PC-3 (cell line): Measurements from ENCODE around the gene RPL29. TPM values are rescaled to one million over a fixed set of nuclear protein-coding genes. Genes with fewer than 3 reads are reported as not detected.

Experiments used
- ATAC-seq: fragments of 200-7000 bp; cut with Tn5 transposase; 2 replicates; pipeline ENCODE4 v1.9.1; 2020; ENCODE audit warnings: mild to moderate bottlenecking, moderate library complexity
- BruUV-seq: library from RNA; stranded (reverse); fragments of 400-500 nt; replicated peaks from 2 replicates; lab custom pipeline; 2021; lab: Mats Ljungman, UMichigan
- CTCF ChIA-PET: fragments of 300-600 bp; sonication (Branson Sonifier 250); formaldehyde crosslinking; loops from one replicate; lab custom pipeline; 2022; ENCODE audit warnings: antibody characterized with exemption; lab: Charles Lee
- POLR2A ChIA-PET: fragments of 300-600 bp; sonication (Branson Sonifier 250); formaldehyde crosslinking; loops from one replicate; lab custom pipeline; 2022; ENCODE audit warnings: antibody characterized with exemption; ENCODE audit not compliant: unreplicated experiment; lab: Charles Lee
- DNase-seq: peaks from one replicate; pipeline ENCODE4 v3.0.0-alpha.2; 2015
- H2AFZ ChIP-seq: fragments of 300-600 bp; sonication (generic); 2 replicates; pipeline ENCODE4 v1.6.0; 2016; ENCODE audit warnings: antibody characterized with exemption, low read length
- H3F3A ChIP-seq: fragments of 300-600 bp; sonication (generic); one replicate; pipeline ENCODE4 v1.6.0; 2017; ENCODE audit warnings: antibody characterized with exemption, low read length, control low read depth, mild to moderate bottlenecking; ENCODE audit not compliant: unreplicated experiment
- H3K27ac ChIP-seq: fragments of 300-600 bp; sonication (generic); 2 replicates; pipeline ENCODE4 v1.5.1; 2016; ENCODE audit warnings: mild to moderate bottlenecking, low read length
- H3K27me3 ChIP-seq: fragments of 300-600 bp; sonication (generic); 2 replicates; pipeline ENCODE4 v1.6.1; 2016; ENCODE audit warnings: low read length, mixed read lengths
- H3K36me3 ChIP-seq: fragments of 300-600 bp; sonication (generic); 2 replicates; pipeline ENCODE4 v1.6.1; 2016; ENCODE audit warnings: low read depth, mixed run types, low read length, mixed read lengths
- H3K4me1 ChIP-seq: fragments of 300-600 bp; sonication (generic); 2 replicates; pipeline ENCODE4 v1.5.1; 2016; ENCODE audit warnings: low read length; ENCODE audit not compliant: insufficient read depth
- H3K4me2 ChIP-seq: fragments of 300-600 bp; sonication (generic); 2 replicates; pipeline ENCODE4 v1.6.0; 2016; ENCODE audit warnings: low read length
- H3K4me3 ChIP-seq: fragments of 300-600 bp; sonication (generic); 2 replicates; pipeline ENCODE4 v1.5.1; 2016; ENCODE audit warnings: mild to moderate bottlenecking, low read length, mixed read lengths
- H3K79me2 ChIP-seq: fragments of 300-600 bp; sonication (generic); 2 replicates; pipeline ENCODE4 v1.6.1; 2017; ENCODE audit warnings: low read length, mixed read lengths
- H3K9ac ChIP-seq: fragments of 300-600 bp; sonication (generic); 2 replicates; pipeline ENCODE4 v1.6.0; 2016; ENCODE audit warnings: mild to moderate bottlenecking, low read length
- H3K9me2 ChIP-seq: fragments of 300-600 bp; sonication (generic); replicated peaks from 2 replicates; pipeline ENCODE4 v1.6.1; 2016; ENCODE audit warnings: mixed run types, low read length, mixed read lengths
- H3K9me3 ChIP-seq: fragments of 300-600 bp; sonication (generic); 2 replicates; pipeline ENCODE4 v1.6.1; 2016; ENCODE audit warnings: low read length, mixed read lengths
- H4K20me1 ChIP-seq: fragments of 300-600 bp; sonication (generic); 2 replicates; pipeline ENCODE4 v1.6.1; 2016; ENCODE audit warnings: low read length, mixed read lengths
- CTCF ChIP-seq: fragments of 300-600 bp; sonication (generic); conservative IDR thresholded peaks from 2 replicates; pipeline ENCODE4 v1.5.1; 2017; ENCODE audit warnings: antibody characterized with exemption, low read depth, mild to moderate bottlenecking, low read length
- EZH2 ChIP-seq: fragments of 300-600 bp; sonication (generic); IDR thresholded peaks from one replicate; pipeline ENCODE4 v1.6.1; 2017; ENCODE audit warnings: antibody characterized with exemption, mild to moderate bottlenecking, low read length; ENCODE audit not compliant: unreplicated experiment
- EZH2phosphoT487 ChIP-seq: fragments of 300-600 bp; sonication (generic); IDR thresholded peaks from 2 replicates; pipeline ENCODE4 v1.6.1; 2018; ENCODE audit warnings: mild to moderate bottlenecking, antibody characterized with exemption, low read length, borderline replicate concordance
- intact Hi-C: fragments of 100-400 bp; cut with micrococcal nuclease; formaldehyde crosslinking; loops from 2 replicates; pipeline ENCODE4 v1.9.0; 2023
- total RNA-seq: library from RNA; depleted of rRNA; stranded (reverse); fragments of >200 nt; gene quantifications from 2 replicates; pipeline ENCODE4 v1.2.3, GENCODE V29; 2014

RPL29 gene
- total RNA-seq, 1 experiment from 2014 or later: 1,807 TPM

- H2AFZ ChIP-seq: peak overlapping the region; percentile 69
Observed at GRCh38 chr3:51983578-51984268, 12.0 kb downstream of the RPL29 start.

GRCh38 chr3:51982838-51983577 lies 12.7 kb downstream of the RPL29 start, which contains the start of gene ACY1:
TSS of gene ACY1 (plus strand) at chr3:51983535. CDS start at chr3:51984065, 530 bp downstream.
- Histone ChIP-seq H3K4me1 (peaks cover 20% of the 10 kb centered on the region), H3K9me3 (no peaks in the 10 kb centered on the region), H3K36me3 (no peaks in the 10 kb centered on the region), H3K27ac (peak within 1 kb of the TSS; percentile 79), H3K9ac (peak within 1 kb of the TSS; percentile 89), H3K4me3 (peak within 1 kb of the TSS; percentile 64), H3F3A (no peaks in the 10 kb centered on the region), H3K4me2 (peak within 1 kb of the TSS; percentile 88), H2AFZ (peak within 1 kb of the TSS; percentile 69), H4K20me1 (no peaks in the 10 kb centered on the region), H3K79me2 (peaks cover 26% of the 10 kb centered on the region), H3K27me3 (no peaks in the 10 kb centered on the region), H3K9me2 (no peaks in the 10 kb centered on the region)
- intact Hi-C loops: loop anchor here (1.0 to 2.0 kb wide), 2 partner anchors 15 to 40 kb away; partner anchors contain the start of gene PARP3
- peak; percentile 27; the same call in 1 of the 2 replicates for TF ChIP-seq CTCF
- no peak for TF ChIP-seq EZH2
- ATAC-seq: peak; percentile 86
- POLR2A ChIA-PET: interaction anchor here (0.5 to 1.3 kb wide), 9 partner anchors 9 to 1815 kb away, joined by 3 to 10 read pairs (median 5); partner anchors contain the start of genes ABHD14B, RPL29 and RRP9
- BruUV-seq: no TSS peak
- CTCF ChIA-PET: interaction anchor here (0.5 to 1.9 kb wide), 6 partner anchors 9 to 1646 kb away, joined by 3 to 13 read pairs (median 4); partner anchors contain the start of genes ABHD14B, PCBP4 and RRP9
- DNase-seq: peak; percentile 93

More at GRCh38 chr3:51983578-51984268, 12.0 kb downstream of the RPL29 start:
- ChIA-PET POLR2A (interaction anchor here (0.7 to 1.3 kb wide), 6 partner anchors 9 to 69 kb away, joined by 3 to 10 read pairs (median 4); partner anchors contain the start of genes ABHD14B, RPL29 and RRP9), CTCF (interaction anchor here (0.5 to 1.9 kb wide), 4 partner anchors 10 to 42 kb away, joined by 3 to 13 read pairs (median 7); partner anchors contain the start of genes ABHD14B, PCBP4 and RRP9)
- DNase-seq: no peak
- Histone ChIP-seq H3K27me3 (no peaks in the 10 kb centered on the region), H3K9me2 (no peaks in the 10 kb centered on the region), H3K36me3 (no peaks in the 10 kb centered on the region), H3K4me3 (peak overlapping the region; percentile 64), H3K4me2 (peak overlapping the region; percentile 88), H3K9me3 (no peaks in the 10 kb centered on the region), H3K4me1 (peaks cover 20% of the 10 kb centered on the region), H4K20me1 (no peaks in the 10 kb centered on the region), H3K9ac (peak overlapping the region; percentile 89), H3F3A (no peaks in the 10 kb centered on the region), H3K79me2 (peaks cover 26% of the 10 kb centered on the region), H3K27ac (peak overlapping the region; percentile 79)
- TSS peak; percentile 93 for BruUV-seq
- intact Hi-C loops: loop anchor here (1.0 to 2.0 kb wide), 2 partner anchors 15 to 41 kb away; partner anchors contain the start of gene PARP3
- no peak for ATAC-seq
- TF ChIP-seq EZH2 (no peak), CTCF (no peak), EZH2phosphoT487 (no peak)
